GM19467 (cell line): ENCODE results near the gene ALKBH7.
"Not testable (repeated sequence)": the region's sequence is repeated elsewhere in the genome, so short reads cannot be mapped to it uniquely, and the experiment has no call there.

Experiments
- ATAC-seq: cut with Tn5 transposase; IDR thresholded peaks from one replicate; pipeline ENCODE4 v1.9.1; 2021; ENCODE audit warnings: mild to moderate bottlenecking, moderate library complexity; ENCODE audit not compliant: unreplicated experiment

The ALKBH7 gene

DNA sequence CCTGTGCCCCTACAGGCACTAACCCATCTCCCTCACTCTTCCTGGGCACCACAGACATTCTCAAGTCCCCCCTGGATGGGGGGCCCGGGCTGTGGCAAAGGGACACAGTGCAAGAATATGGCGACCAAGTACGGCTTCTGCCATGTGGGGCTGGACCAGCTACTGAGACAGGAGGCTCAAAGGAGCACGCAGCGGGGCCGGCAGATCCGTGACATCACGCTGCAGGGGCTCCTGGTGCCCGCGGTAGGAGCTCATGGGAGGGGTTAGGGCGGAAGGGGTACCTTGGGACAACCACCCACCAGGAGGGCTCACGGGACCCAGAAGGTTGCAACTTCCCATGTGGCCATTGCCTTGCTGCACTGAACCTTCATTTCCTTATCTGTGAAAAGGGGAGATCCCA lies 23.7 kb downstream of the ALKBH7 start:
- ATAC-seq: no peak

DNA sequence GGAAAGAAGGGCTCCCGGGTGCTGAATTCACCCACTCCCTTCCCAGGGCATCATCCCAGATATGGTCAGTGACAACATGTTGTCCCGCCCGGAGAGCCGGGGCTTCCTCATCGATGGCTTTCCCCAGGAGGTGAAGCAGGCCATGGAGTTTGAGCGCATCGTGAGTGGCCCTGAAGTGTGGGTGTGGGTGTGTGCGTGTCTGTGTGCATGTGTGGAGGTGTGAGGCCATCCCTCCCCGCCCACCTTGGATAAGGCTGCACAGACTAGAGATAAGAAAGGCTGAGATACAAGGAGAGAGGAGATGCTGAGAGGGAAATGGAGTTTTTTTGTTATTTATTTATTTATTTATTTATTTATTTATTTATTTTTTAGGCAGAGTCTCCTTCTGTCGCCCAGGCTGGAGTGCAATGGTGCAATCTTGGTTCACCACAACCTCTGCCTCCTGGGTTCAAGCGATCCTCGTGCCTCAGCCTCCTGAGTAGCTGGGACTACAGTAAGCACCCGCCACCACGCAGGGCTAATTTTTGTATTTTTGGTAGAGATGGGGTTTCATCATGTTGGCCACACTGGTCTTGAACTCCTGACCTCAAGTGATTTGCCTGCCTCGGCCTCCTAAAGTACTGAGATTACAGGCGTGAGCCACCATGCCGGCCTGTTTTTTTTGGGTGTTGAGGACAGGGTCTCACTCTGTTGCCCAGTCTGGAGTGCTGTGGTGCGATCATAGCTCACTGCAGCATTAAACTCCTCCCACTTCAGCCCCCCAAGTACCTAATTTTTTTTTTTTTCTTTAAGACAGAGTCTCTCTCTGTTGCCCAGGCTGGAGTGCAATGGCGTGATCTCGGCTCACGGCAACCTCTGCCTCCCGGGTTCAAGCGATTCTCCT lies 27.7 kb downstream of the ALKBH7 start:
- not testable (repeated sequence) for ATAC-seq

DNA sequence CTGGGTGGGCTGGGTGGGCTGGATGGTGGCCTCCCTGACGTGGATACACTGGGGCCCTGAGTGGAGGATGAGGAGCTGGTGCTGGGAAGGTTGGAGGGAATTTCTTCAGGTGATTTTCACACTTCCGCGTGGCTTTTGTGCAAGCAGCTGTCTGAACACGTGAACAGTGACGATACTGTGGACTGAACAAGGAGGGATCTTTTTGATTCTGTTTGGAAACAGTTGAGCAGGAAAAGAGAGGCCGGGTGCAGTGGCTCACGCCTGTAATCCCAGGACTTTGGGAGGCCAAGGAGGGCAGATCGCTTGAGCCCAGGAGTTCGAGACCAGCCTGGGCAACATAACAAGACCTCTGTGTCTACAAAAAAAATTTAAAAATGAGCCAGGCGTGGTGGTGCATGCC lies 29.5 kb downstream of the ALKBH7 start:
- ATAC-seq: no peak

DNA sequence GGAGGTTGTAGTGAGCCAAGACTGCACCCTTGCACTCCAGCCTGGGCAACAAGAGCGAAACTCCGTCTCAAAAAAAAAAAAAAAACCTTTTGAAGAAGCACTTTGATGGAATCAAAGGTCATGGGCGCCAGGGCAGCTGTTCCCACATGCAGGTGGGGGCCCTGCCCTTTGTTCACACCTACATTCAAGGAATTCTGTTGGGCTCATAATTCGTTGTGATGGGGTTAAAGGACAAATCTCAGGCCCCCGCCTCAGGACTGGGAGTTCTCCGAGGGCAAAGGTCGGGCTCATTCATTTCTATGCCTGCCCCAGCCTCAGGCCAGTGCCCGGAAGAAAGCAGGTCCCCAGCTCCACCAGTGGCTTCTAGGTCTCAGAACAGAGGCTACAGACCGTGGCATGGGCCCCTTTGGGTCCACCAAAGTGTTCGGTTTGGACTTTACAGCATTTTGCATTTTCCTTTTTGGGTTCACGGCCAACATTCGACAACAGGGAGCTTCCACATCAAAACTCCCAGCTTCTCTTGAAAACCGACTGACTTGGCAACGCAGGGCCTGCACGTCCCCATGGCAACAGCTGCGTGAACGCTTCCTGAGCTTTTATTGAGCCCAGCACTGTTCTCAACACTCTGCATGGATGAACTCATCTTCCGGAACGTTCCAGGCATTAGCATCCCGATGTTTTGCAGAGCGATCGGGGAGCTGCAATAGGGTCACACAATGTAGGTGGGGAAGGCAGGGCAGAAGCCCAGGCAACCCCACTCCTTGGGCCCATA lies 30.4 kb downstream of the ALKBH7 start:
- ATAC-seq: no peak

DNA sequence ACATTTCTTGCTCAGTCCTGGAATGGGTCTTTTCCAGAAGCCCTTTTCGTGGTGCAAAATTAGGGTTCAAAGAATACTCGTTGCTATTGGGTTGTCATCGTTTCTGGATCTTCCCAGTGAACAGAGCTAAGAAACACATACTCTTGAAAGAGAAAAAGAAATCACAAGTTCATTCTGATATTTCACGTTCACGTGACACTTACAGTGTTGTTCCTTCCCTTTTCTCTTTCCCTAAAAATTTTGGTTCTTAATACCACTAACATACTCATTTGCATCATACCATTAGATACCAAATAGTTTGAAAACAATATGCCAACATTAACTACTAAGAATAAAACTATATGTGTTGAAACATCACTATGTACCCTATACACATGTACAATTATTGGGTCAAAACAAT lies 33.8 kb downstream of the ALKBH7 start:
- no peak for ATAC-seq

DNA sequence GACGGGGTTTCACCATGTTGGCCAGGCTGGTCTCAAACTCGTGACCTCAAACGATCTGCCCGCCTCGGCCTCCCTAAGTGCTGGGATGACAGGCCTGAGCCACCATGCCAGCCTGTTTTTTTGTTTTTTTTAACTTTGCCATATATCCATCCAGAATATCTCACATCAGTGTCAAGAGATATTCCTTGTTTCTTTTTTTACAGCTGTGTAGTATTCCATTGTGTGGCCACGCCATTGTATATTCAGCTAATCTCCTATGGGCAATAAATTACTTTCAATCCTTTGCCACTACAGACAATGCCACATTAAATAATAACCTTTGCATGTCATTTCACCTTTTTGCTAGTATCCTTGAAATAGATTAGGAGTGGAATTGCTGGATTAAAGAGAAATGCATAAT lies 36.8 kb downstream of the ALKBH7 start:
- no peak for ATAC-seq

DNA sequence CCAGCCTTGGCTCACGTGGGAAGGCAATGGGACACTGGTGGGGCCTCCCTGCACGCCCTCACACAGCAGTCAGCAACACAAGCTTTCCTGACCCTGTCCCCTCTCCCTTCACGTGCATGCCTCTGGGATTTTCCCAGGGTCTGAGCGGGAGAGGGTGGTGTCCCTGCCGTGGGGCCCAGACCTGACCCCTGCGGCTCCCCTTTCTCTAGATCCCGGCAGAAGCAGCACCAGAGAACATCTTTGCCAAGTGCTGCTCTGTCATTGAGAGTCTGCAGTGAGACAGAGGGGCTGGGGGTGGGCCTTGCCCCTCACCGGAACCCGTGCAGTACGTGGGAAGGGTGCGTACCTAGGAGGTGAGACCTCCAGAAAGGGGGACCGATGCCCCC lies 39.5 kb downstream of the ALKBH7 start:
- ATAC-seq: no peak

DNA sequence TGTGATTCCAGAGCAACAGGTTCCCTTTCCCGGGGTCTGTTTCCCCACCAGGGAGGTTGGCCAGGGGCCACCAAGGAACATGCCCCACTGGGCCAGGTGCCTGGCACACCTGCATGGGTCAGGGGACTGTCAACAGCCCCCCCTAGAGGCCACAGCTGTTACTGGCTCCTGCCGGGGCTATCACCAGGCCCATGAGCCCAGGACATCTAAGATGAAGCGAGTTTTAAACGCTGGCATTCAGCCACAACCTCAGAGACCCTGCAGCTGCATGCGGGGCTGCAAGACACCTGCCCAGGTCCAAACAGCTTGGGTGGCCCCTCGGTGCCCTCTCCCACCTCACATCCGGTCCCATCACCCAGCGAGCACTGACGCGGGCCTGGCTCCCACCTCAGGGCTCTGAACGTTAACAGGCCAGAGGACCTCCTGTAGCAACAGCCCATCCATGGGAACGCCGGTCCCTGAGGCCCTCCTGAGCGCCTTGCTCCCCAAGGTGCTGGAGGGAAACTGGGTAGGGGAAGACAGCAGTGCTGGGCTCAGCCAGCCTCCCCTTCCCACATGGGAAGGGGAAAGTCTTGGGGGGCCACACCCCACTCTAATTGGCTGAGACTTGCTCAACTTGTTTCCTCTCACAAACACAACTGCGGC lies 40.0 kb downstream of the ALKBH7 start:
- no peak for ATAC-seq

DNA sequence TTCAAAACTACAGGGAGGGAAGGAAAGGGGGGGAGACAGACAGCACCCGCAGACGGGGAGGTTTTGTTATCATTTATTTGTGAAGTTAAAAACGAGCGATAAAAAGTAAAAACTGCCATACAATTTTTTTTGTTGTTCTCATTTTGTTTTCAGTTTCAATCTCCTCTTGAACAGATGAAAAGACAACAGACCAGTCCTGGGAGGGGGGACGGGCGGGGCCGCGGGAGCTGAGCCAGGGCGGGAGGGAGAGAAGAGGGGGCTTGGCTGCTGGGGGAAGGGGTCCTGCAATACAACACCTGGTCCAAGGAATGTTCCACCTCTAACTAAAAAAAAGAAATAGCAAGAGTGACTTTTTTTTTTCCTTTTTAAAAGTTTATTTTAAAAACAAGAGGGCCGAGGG lies 40.7 kb downstream of the ALKBH7 start:
- no peak for ATAC-seq

DNA sequence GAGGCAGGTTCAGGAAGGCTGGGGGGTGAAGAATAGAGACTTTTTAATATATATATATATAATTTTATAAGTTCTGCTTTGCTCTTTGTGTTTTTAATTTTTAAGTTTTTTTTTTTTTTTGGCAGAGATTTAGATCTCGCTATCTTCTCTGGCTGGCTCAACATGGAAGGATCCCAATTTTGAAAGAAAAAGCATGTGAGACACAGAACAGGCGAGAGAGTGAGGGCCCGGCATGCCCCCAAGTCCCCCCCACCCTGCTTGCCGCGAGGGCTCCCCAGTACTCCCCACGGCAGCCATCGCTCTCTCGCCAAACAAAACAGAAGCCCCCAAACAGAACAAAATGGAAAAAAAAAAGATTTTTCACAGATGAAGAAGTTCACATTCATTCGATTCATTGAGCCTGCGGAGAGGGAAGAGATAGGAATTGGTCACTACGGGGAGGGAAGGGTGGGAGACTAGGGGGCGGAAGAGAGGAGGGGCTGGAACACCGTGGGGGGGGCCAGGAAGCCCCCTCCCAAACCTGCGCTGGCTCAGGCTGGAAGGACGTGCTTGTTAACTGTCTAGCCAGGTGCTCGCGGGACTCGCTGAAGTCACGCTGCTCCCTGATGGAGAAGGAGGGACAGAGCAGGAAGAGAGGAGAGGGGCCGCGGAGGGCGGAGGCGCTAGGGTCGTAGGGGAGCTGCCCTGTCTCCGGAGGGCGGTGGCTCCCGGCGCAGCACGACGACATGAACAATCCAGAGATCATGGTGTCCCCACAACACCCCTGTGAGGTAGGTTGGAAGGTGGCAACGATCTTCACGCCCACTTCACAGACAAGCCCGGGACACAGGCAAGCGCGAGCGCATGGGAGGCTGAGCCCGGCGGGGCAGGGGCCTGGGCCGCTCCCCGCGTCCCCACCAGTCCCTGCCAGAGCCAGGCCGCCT lies 41.4 kb downstream of the ALKBH7 start:
- ATAC-seq: no peak

DNA sequence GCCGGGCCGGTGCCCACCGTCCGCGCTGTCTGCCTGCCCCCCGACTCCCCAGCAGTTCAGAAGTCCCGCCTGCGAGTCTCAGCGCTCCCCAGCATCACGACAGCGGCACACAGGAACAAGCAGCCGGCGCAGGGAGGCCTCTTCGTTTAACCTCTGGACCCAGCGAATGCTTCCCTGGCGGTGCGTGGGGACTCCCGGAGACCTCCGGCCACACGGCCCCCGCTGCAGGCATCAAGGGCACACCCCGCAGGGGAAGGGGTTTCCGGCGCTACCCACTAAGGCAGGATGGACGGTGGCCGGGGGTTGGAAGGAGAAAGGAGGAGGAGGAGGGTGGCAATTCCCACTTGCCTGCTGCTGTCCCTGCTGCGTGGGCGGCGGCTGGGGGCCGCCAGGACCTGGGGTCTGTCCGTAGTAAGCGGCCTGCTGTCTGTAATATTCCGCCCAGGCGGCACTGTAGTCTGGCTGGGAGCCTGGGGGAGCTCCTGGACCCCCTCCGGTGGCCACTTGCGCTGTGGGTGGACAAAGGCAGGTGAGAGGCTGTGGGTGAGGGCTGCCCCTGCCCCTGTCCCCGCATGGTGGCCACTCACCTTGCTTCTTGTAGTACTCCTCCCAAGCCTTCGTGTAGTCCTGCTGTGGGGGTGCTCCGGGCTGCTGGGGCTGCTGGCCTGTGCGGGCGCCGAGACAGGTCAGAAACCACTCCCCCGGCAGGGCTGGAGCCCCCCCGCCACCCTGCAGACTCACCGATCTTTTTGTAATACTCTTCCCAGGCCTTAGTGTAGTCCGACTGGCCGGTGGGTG lies 42.4 kb downstream of the ALKBH7 start:
- ATAC-seq: no peak

DNA sequence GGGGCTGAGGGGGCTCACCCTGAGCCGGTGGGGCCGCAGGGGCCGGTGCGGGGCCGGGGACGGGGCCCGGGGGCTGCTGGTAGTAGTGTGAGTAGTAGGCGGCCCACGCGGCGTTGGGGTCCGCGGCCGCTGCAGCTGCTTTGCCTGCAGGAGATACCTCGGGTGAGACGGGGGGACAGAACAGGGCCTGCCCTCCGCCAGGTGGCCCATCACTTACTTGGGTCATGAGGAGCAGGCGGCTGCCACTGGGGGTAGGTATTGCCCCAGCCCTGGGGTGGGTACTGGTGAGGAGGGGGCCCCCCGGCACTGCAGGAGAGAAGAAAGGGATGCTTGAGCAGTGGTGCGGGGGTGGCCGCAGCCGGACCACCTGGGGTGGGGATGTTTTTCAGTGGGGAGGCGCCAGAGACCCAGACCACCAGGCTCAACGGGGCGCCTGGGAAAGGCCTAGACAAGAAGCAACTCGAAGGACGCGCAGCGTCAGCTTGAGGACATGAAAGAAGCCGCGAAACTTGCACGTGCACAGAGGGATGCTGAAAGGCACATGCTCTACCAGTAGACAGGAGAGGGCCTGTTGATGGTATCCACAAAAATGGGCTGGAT lies 43.1 kb downstream of the ALKBH7 start:
- no peak for ATAC-seq

DNA sequence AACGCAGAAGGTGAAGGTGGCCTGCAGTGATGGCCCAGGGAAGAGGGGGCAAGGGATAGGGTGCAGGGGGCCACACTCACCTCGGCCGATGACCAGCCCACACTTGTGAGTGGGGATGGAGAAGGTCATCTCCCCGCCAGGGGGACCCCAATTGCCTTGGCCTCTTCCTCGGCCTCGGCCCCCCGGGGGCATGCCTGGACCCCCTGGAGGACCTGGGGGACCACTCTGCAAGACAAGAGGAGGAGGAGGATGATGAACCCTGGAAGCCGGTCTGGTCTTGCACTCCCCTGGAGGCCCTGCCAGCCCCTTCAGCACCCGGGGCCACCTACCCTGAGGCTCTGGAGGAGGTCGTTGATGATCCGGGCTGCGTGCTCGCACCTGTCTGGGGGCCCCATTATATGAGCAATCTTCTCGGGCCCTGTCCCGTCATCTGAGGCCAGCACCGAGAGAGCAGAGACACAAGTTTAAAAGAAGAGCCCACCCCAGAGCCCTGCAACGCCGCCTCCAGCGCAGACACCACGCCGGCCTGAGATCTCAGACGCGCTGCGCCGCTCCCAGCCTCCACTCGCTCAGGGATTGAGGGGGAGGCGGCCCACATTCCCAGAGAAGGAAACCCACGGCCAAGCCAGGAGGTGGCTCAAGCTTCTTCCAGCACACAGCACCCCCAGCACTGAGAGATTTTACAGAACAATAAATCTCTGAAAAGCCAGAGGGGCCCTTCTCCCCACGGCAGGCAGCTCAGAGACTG lies 44.2 kb downstream of the ALKBH7 start:
- no peak for ATAC-seq

DNA sequence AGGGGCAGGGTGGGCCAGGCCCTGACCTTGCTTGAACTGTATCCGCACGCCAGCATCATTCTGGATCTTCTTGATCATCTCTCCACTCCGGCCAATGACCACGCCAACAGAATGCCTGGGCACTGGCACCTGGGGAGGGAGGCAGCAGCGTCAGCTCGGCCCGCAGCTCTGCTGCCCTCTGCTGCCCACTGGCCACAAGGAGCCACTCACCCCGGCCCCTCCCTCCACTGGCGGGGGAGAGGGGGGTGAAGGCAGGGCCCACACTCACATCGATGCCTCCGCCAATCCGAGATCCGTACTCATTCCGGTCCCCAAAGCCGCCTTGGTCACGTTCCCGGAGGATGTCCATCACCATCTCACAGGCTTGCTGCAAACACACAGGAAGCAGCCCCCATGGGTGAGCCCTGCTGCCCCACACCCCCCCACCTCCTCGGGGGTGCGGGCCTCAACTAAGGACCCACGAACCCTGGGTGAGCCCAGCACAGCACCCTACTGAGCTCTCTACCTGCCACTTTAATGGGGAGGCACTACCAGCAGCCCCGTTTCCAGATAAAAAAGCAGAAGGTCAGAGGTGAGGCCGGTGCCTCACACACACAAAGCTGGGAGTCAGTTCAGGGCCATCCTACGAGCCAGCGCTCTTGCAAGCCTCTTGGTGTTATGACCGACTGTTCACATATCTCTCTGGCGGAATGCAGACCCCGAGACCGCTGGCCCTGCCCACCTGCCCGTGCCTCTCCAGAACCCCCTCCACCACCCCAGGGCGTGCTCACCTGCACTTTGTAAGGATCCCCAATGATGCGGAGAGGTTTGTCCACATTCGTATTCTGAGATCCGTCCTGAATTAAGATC lies 45.3 kb downstream of the ALKBH7 start:
- no peak for ATAC-seq

DNA sequence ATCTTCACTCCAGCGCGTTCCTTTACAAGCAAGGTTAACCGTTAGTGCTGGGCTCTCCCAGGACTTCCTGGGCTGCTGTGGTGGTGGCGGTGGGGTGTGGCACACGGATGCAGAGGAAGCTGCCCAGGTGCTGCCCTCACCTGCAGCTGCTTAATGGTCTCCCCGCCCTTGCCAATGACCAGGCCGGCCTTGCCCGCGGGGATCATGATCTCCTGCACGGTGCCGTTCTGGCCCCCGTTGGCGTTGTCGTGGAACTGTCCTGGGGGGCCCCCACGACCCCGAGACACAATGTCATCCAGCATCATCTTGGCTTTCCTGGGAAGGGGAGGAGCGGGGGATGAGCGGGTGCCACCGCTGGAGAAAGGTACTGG lies 46.0 kb downstream of the ALKBH7 start:
- no peak for ATAC-seq

DNA sequence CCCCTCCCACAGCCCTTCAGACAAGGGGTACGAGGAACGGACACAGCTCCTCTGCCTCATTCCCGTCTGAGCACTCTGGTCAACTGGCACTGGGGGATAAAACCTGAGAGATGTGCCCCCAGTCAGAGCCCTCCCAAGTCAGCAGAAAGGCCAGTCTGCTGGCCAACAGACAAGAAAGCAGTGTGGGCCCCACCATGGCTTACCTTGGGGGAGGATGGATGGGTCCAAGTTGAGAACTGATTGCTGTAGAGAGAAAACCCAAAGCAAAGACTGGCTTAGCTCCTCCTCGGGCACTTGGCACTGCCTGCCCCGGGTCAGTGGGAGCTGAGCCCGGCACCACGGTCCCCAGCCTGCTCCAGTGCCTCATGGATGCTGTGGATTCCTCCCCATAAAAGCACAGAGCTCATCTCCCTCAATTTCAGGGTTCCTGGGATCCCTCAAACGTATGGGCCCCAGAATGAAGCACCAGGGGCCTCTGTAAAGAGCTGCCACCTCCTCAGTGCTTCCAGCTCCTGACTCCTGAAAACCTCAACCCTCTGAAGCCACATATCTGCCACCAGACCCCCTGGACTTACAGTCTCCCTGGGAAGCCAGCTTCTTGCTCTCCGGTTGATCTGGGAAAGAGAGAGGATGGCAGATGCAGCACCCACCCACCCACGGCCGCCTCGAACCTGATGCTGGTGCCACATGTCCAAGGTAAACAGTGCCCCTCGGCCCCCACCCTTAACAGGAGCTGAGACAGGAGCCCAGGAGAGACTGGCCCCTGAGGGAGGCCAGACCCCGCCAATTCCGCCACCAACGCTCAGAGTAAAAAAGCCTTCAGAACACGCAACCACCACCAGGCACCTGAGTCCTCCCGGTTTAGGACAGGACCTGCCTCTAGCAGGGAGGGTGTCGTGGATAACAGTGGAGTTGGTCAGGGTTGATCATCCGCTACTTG lies 48.8 kb downstream of the ALKBH7 start:
- no peak for ATAC-seq
